PC-3 (cell line): Measurements from ENCODE around the gene DHRS4. TPM values are rescaled to one million over a fixed set of nuclear protein-coding genes. Genes with fewer than 3 reads are reported as not detected.
"Not testable (repeated sequence)": the region's sequence is repeated elsewhere in the genome, so short reads cannot be mapped to it uniquely, and the experiment has no call there.

Experiments
- ATAC-seq: fragments of 200-7000 bp; cut with Tn5 transposase; 2 replicates; pipeline ENCODE4 v1.9.1; 2020; ENCODE audit warnings: mild to moderate bottlenecking, moderate library complexity
- BruUV-seq: library from RNA; stranded (reverse); fragments of 400-500 nt; replicated peaks from 2 replicates; lab custom pipeline; 2021; lab: Mats Ljungman, UMichigan
- CTCF ChIA-PET: fragments of 300-600 bp; sonication (Branson Sonifier 250); formaldehyde crosslinking; loops from one replicate; lab custom pipeline; 2022; ENCODE audit warnings: antibody characterized with exemption; lab: Charles Lee
- POLR2A ChIA-PET: fragments of 300-600 bp; sonication (Branson Sonifier 250); formaldehyde crosslinking; loops from one replicate; lab custom pipeline; 2022; ENCODE audit warnings: antibody characterized with exemption; ENCODE audit not compliant: unreplicated experiment; lab: Charles Lee
- DNase-seq: peaks from one replicate; pipeline ENCODE4 v3.0.0-alpha.2; 2015
- H2AFZ ChIP-seq: fragments of 300-600 bp; sonication (generic); 2 replicates; pipeline ENCODE4 v1.6.0; 2016; ENCODE audit warnings: antibody characterized with exemption, low read length
- H3F3A ChIP-seq: fragments of 300-600 bp; sonication (generic); one replicate; pipeline ENCODE4 v1.6.0; 2017; ENCODE audit warnings: antibody characterized with exemption, low read length, control low read depth, mild to moderate bottlenecking; ENCODE audit not compliant: unreplicated experiment
- H3K27ac ChIP-seq: fragments of 300-600 bp; sonication (generic); 2 replicates; pipeline ENCODE4 v1.5.1; 2016; ENCODE audit warnings: mild to moderate bottlenecking, low read length
- H3K27me3 ChIP-seq: fragments of 300-600 bp; sonication (generic); 2 replicates; pipeline ENCODE4 v1.6.1; 2016; ENCODE audit warnings: low read length, mixed read lengths
- H3K36me3 ChIP-seq: fragments of 300-600 bp; sonication (generic); 2 replicates; pipeline ENCODE4 v1.6.1; 2016; ENCODE audit warnings: low read depth, mixed run types, low read length, mixed read lengths
- H3K4me1 ChIP-seq: fragments of 300-600 bp; sonication (generic); 2 replicates; pipeline ENCODE4 v1.5.1; 2016; ENCODE audit warnings: low read length; ENCODE audit not compliant: insufficient read depth
- H3K4me2 ChIP-seq: fragments of 300-600 bp; sonication (generic); 2 replicates; pipeline ENCODE4 v1.6.0; 2016; ENCODE audit warnings: low read length
- H3K4me3 ChIP-seq: fragments of 300-600 bp; sonication (generic); 2 replicates; pipeline ENCODE4 v1.5.1; 2016; ENCODE audit warnings: mild to moderate bottlenecking, low read length, mixed read lengths
- H3K79me2 ChIP-seq: fragments of 300-600 bp; sonication (generic); 2 replicates; pipeline ENCODE4 v1.6.1; 2017; ENCODE audit warnings: low read length, mixed read lengths
- H3K9ac ChIP-seq: fragments of 300-600 bp; sonication (generic); 2 replicates; pipeline ENCODE4 v1.6.0; 2016; ENCODE audit warnings: mild to moderate bottlenecking, low read length
- H3K9me2 ChIP-seq: fragments of 300-600 bp; sonication (generic); replicated peaks from 2 replicates; pipeline ENCODE4 v1.6.1; 2016; ENCODE audit warnings: mixed run types, low read length, mixed read lengths
- H3K9me3 ChIP-seq: fragments of 300-600 bp; sonication (generic); 2 replicates; pipeline ENCODE4 v1.6.1; 2016; ENCODE audit warnings: low read length, mixed read lengths
- H4K20me1 ChIP-seq: fragments of 300-600 bp; sonication (generic); 2 replicates; pipeline ENCODE4 v1.6.1; 2016; ENCODE audit warnings: low read length, mixed read lengths
- intact Hi-C: fragments of 100-400 bp; cut with micrococcal nuclease; formaldehyde crosslinking; loops from 2 replicates; pipeline ENCODE4 v1.9.0; 2023
- total RNA-seq: library from RNA; depleted of rRNA; stranded (reverse); fragments of >200 nt; gene quantifications from 2 replicates; pipeline ENCODE4 v1.2.3, GENCODE V29; 2014

Gene DHRS4
- total RNA-seq, 1 experiment from 2014 or later: 108 TPM

- H4K20me1 ChIP-seq, H3K9me3 ChIP-seq, H3K27me3 ChIP-seq, H3K9ac ChIP-seq, H3F3A ChIP-seq, ATAC-seq, H3K4me3 ChIP-seq, H3K4me2 ChIP-seq, H3K36me3 ChIP-seq, intact Hi-C loops, H3K9me2 ChIP-seq, CTCF ChIA-PET, H3K4me1 ChIP-seq, H2AFZ ChIP-seq, BruUV-seq, POLR2A ChIA-PET, DNase-seq, H3K27ac ChIP-seq, H3K79me2 ChIP-seq: not testable (repeated sequence)
Measured at GRCh38 chr14:23988607-23989363, 35.2 kb downstream of the DHRS4 start, which contains the start of gene DHRS4L2. DHRS4L2 (plus strand) TSS chr14:23988929; CDS start chr14:23988948, 19 bp downstream.

GRCh38 chr14:23989734-23990445 is 36.3 kb downstream of the DHRS4 start:
- H3K79me2 ChIP-seq, H2AFZ ChIP-seq, BruUV-seq, H3K4me2 ChIP-seq, H3K9me3 ChIP-seq, POLR2A ChIA-PET, H4K20me1 ChIP-seq, H3K9ac ChIP-seq, DNase-seq, H3K27ac ChIP-seq, CTCF ChIA-PET, H3K9me2 ChIP-seq, ATAC-seq, intact Hi-C loops, H3K36me3 ChIP-seq, H3K4me1 ChIP-seq, H3K4me3 ChIP-seq, H3F3A ChIP-seq, H3K27me3 ChIP-seq: not testable (repeated sequence)

DNA sequence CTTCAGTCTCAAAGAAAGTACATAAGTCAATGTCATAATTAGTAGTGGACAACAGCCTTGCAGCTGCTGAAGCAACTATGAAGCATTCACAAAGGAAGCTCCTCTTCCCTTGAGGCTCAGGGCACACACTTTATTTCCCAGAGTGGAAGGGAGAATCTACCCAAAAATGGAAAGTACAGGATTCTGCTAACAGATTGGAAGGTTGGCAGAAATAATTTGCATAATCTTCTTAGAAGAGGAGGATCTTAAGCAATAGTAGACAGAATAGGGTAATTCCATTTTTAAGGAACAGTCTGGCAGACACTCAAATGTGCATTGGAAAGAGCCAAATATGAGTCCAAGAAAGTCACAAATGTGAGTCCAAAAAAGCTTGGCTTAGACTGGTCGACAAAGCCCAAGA is 37.4 kb downstream of the DHRS4 start:
- H3K79me2 ChIP-seq, H2AFZ ChIP-seq, DNase-seq, ATAC-seq, H3K4me3 ChIP-seq, H3K27ac ChIP-seq, H3K36me3 ChIP-seq, H3K27me3 ChIP-seq, H3K9me3 ChIP-seq, BruUV-seq, H3K9me2 ChIP-seq, POLR2A ChIA-PET, H3F3A ChIP-seq, intact Hi-C loops, H4K20me1 ChIP-seq, H3K9ac ChIP-seq, H3K4me1 ChIP-seq, CTCF ChIA-PET, H3K4me2 ChIP-seq: not testable (repeated sequence)

GRCh38 chr14:23993042-23993441 is 39.5 kb downstream of the DHRS4 start:
- ATAC-seq, intact Hi-C loops, H4K20me1 ChIP-seq: not testable (repeated sequence)

GRCh38 chr14:23996009-23996408 is 42.4 kb downstream of the DHRS4 start:
- H3K79me2 ChIP-seq, H3K9me3 ChIP-seq, H4K20me1 ChIP-seq, H3K27ac ChIP-seq, H3K4me3 ChIP-seq, H3F3A ChIP-seq, H3K36me3 ChIP-seq, POLR2A ChIA-PET, H2AFZ ChIP-seq, ATAC-seq, H3K4me1 ChIP-seq, H3K9ac ChIP-seq, intact Hi-C loops, CTCF ChIA-PET, H3K27me3 ChIP-seq, BruUV-seq, H3K4me2 ChIP-seq, H3K9me2 ChIP-seq, DNase-seq: not testable (repeated sequence)

More at GRCh38 chr14:23993042-23993441, 39.5 kb downstream of the DHRS4 start:
- CTCF ChIA-PET, H3K9ac ChIP-seq, POLR2A ChIA-PET, H3K4me2 ChIP-seq, H3K27ac ChIP-seq, BruUV-seq, H3K4me1 ChIP-seq, H3F3A ChIP-seq, H3K9me3 ChIP-seq, H3K9me2 ChIP-seq, H3K4me3 ChIP-seq, H2AFZ ChIP-seq, H3K79me2 ChIP-seq, DNase-seq, H3K36me3 ChIP-seq, H3K27me3 ChIP-seq: not testable (repeated sequence)

DNA sequence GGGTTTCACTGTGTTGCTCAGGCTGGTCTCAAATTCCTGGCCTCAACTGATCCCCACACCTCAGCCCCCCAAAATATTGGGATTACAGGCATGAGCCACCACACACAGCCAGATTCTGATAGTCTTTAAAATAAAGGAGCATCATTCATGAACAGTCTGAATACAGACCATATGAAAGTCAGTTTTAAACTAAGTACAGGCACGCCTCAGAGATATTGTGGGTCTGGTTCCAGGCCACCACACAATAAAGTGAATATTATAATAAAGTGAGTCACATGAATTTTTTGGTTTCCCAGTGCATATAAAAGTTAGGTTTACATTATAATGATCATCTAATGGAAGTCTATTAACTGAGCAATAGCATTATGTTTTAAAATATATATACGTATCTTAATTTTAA is 43.3 kb downstream of the DHRS4 start:
- DNase-seq, H3K79me2 ChIP-seq, H3K9me3 ChIP-seq, H3K9ac ChIP-seq, H3F3A ChIP-seq, H3K4me3 ChIP-seq, POLR2A ChIA-PET, H3K27me3 ChIP-seq, H3K27ac ChIP-seq, H3K36me3 ChIP-seq, H4K20me1 ChIP-seq, BruUV-seq, H3K4me1 ChIP-seq, ATAC-seq, CTCF ChIA-PET, H2AFZ ChIP-seq, H3K9me2 ChIP-seq, intact Hi-C loops, H3K4me2 ChIP-seq: not testable (repeated sequence)
